ENCODE data around the gene SMCO3. TPM values are rescaled to one million over a fixed set of nuclear protein-coding genes. Genes with fewer than 3 reads are reported as not detected.

The SMCO3 gene
- polyA plus RNA-seq, 1 donor from 2014 or later = 2.7 TPM

DNA sequence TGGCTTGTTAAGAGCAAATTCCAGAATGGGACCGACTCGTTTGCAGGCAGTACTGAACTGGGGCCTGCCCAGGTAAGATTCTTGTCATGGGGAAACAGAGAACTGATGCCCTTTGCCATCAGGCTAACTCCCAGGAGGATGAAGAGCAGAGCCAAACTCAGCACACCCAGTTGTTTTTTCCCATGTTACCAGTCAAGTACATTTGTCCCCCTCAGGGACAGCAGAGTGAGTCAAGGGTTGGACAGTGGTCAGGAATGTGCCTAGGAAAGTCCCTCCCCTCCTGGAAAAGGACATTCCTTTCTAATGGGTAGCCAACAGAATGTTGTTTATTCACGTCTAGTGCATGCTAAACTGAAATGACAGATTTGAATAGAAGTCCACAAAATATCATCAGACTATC, 27.8 kb upstream of the SMCO3 start:
- H3K9me3 ChIP-seq (ENCODE audit: low read length) = no peaks in the 10 kb centered on the region
- no peaks in the 10 kb centered on the region for H3K79me2 ChIP-seq (replicated peaks; ENCODE audit: insufficient read depth, low read length)
- H3F3A ChIP-seq (ENCODE audit: insufficient read depth, low read length, poor library complexity, severe bottlenecking) = no peaks in the 10 kb centered on the region
- no peaks in the 10 kb centered on the region for H3K27me3 ChIP-seq (ENCODE audit: insufficient read depth, low read depth, low read length)
- H3K4me3 ChIP-seq (ENCODE audit: low read length) = no peak overlapping the region
- H3K9me2 ChIP-seq (ENCODE audit: insufficient read depth, low read length) = no peaks in the 10 kb centered on the region
- no peak overlapping the region for H3K27ac ChIP-seq (ENCODE audit: low read length)
- no peaks in the 10 kb centered on the region for H4K20me1 ChIP-seq (ENCODE audit: insufficient read depth)
- H2AFZ ChIP-seq (ENCODE audit: low read depth, low read length) = no peak overlapping the region
- TF ChIP-seq EP300 (conservative IDR thresholded peaks at IDR 0.05; ENCODE audit: poor library complexity, severe bottlenecking) = no peak
- no peak for TF ChIP-seq RAD21 (conservative IDR thresholded peaks at IDR 0.05)
- TF ChIP-seq TAF1 (IDR thresholded peaks at IDR 0.05; ENCODE audit: low read depth) = no peak
- TF ChIP-seq, protein P1, sequence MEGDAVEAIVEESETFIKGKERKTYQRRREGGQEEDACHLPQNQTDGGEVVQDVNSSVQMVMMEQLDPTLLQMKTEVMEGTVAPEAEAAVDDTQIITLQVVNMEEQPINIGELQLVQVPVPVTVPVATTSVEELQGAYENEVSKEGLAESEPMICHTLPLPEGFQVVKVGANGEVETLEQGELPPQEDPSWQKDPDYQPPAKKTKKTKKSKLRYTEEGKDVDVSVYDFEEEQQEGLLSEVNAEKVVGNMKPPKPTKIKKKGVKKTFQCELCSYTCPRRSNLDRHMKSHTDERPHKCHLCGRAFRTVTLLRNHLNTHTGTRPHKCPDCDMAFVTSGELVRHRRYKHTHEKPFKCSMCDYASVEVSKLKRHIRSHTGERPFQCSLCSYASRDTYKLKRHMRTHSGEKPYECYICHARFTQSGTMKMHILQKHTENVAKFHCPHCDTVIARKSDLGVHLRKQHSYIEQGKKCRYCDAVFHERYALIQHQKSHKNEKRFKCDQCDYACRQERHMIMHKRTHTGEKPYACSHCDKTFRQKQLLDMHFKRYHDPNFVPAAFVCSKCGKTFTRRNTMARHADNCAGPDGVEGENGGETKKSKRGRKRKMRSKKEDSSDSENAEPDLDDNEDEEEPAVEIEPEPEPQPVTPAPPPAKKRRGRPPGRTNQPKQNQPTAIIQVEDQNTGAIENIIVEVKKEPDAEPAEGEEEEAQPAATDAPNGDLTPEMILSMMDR (IDR thresholded peaks at IDR 0.05; ENCODE audit: poor library complexity, severe bottlenecking) = no peak
- no peak for TF ChIP-seq EZH2 (IDR thresholded peaks at IDR 0.05; ENCODE audit: borderline replicate concordance, insufficient read depth, low read length, poor library complexity, severe bottlenecking)
- TF ChIP-seq MXI1 (conservative IDR thresholded peaks at IDR 0.05; ENCODE audit: poor library complexity, severe bottlenecking) = no peak
- TF ChIP-seq, protein P2, sequence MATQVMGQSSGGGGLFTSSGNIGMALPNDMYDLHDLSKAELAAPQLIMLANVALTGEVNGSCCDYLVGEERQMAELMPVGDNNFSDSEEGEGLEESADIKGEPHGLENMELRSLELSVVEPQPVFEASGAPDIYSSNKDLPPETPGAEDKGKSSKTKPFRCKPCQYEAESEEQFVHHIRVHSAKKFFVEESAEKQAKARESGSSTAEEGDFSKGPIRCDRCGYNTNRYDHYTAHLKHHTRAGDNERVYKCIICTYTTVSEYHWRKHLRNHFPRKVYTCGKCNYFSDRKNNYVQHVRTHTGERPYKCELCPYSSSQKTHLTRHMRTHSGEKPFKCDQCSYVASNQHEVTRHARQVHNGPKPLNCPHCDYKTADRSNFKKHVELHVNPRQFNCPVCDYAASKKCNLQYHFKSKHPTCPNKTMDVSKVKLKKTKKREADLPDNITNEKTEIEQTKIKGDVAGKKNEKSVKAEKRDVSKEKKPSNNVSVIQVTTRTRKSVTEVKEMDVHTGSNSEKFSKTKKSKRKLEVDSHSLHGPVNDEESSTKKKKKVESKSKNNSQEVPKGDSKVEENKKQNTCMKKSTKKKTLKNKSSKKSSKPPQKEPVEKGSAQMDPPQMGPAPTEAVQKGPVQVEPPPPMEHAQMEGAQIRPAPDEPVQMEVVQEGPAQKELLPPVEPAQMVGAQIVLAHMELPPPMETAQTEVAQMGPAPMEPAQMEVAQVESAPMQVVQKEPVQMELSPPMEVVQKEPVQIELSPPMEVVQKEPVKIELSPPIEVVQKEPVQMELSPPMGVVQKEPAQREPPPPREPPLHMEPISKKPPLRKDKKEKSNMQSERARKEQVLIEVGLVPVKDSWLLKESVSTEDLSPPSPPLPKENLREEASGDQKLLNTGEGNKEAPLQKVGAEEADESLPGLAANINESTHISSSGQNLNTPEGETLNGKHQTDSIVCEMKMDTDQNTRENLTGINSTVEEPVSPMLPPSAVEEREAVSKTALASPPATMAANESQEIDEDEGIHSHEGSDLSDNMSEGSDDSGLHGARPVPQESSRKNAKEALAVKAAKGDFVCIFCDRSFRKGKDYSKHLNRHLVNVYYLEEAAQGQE (IDR thresholded peaks at IDR 0.05; ENCODE audit: borderline replicate concordance) = no peak
- TF ChIP-seq POLR2AphosphoS5 (IDR thresholded peaks at IDR 0.05) = no peak
- TF ChIP-seq SMC3 (conservative IDR thresholded peaks at IDR 0.05; ENCODE audit: poor library complexity) = no peak
- no peak overlapping the region for H3K4me2 ChIP-seq (ENCODE audit: low read length)
- no peaks in the 10 kb centered on the region for H3K36me3 ChIP-seq (ENCODE audit: insufficient read depth, low read length)
- no peak overlapping the region for H3K9ac ChIP-seq (ENCODE audit: low read length)

DNA sequence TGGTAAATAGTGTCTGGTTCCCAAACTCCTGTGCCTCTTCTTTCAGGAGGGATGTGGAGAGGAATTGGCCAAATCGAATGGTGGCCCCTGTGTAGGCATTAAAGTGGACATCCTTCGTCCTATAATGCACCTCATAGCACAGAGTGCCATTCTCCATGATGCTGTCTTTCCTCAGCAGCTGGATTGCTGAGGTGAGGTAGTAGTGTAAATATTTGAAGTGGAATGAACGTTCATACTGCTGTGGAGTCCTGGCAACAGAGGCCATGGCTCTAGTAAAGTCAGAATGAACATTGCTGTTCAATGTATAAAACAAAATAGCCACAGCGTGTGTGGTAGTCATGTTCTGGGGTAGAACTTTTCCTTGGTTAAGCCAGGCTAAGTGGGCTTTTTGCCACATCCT, 26.6 kb upstream of the SMCO3 start:
- Histone ChIP-seq H3K9ac (ENCODE audit: low read length) (no peak overlapping the region), H3K36me3 (ENCODE audit: insufficient read depth, low read length) (no peaks in the 10 kb centered on the region)

More for the DNA sequence above, 26.6 kb upstream of the SMCO3 start:
- Histone ChIP-seq H4K20me1 (ENCODE audit: insufficient read depth) (no peaks in the 10 kb centered on the region), H3K27ac (ENCODE audit: low read length) (no peak overlapping the region), H3K79me2 (replicated peaks; ENCODE audit: insufficient read depth, low read length) (no peaks in the 10 kb centered on the region), H3K4me3 (ENCODE audit: low read length) (no peak overlapping the region), H3K4me2 (ENCODE audit: low read length) (no peak overlapping the region), H3K9me2 (ENCODE audit: insufficient read depth, low read length) (no peaks in the 10 kb centered on the region), H3F3A (ENCODE audit: insufficient read depth, low read length, poor library complexity, severe bottlenecking) (no peaks in the 10 kb centered on the region), H3K27me3 (ENCODE audit: insufficient read depth, low read depth, low read length) (no peaks in the 10 kb centered on the region), H3K9me3 (ENCODE audit: low read length) (no peaks in the 10 kb centered on the region), H2AFZ (ENCODE audit: low read depth, low read length) (no peak overlapping the region)
- TF ChIP-seq SMC3 (conservative IDR thresholded peaks at IDR 0.05; ENCODE audit: poor library complexity) = no peak
- TF ChIP-seq, protein P1 (IDR thresholded peaks at IDR 0.05; ENCODE audit: poor library complexity, severe bottlenecking) = no peak
- no peak for TF ChIP-seq TAF1 (IDR thresholded peaks at IDR 0.05; ENCODE audit: low read depth)
- TF ChIP-seq EZH2 (IDR thresholded peaks at IDR 0.05; ENCODE audit: borderline replicate concordance, insufficient read depth, low read length, poor library complexity, severe bottlenecking) = no peak
- no peak for TF ChIP-seq EP300 (conservative IDR thresholded peaks at IDR 0.05; ENCODE audit: poor library complexity, severe bottlenecking)
- TF ChIP-seq, protein P2 (IDR thresholded peaks at IDR 0.05; ENCODE audit: borderline replicate concordance) = no peak
- no peak for TF ChIP-seq RAD21 (conservative IDR thresholded peaks at IDR 0.05)
- TF ChIP-seq POLR2AphosphoS5 (IDR thresholded peaks at IDR 0.05) = no peak
- no peak for TF ChIP-seq MXI1 (conservative IDR thresholded peaks at IDR 0.05; ENCODE audit: poor library complexity, severe bottlenecking)
